HG03095 (cell line): ENCODE data around the gene ARHGAP42.

Experiments used
- ATAC-seq: cut with Tn5 transposase; IDR thresholded peaks from one replicate; pipeline ENCODE4 v1.9.1; 2021; ENCODE audit warnings: moderate library complexity; ENCODE audit not compliant: unreplicated experiment

ARHGAP42 gene

DNA sequence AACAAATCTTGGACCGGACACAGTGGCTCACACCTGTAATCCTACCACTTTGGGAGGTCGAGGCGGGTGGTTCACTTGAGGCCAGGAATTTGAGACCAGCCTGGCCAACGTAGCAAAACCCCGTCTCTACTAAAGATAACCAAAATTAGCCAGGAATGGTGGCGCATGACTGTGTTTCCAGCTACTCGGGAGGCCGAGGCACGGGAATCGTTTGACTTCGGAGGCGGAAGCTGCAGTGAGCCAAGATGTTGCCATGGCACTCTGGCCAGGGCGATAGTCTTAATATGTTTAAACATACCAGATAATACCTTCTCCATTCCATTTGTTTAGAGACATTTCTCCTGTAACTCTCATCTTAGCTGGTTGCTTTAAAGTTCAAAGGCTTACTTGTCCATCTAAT lies 218.6 kb downstream of the ARHGAP42 start:
- ATAC-seq: no peak

DNA sequence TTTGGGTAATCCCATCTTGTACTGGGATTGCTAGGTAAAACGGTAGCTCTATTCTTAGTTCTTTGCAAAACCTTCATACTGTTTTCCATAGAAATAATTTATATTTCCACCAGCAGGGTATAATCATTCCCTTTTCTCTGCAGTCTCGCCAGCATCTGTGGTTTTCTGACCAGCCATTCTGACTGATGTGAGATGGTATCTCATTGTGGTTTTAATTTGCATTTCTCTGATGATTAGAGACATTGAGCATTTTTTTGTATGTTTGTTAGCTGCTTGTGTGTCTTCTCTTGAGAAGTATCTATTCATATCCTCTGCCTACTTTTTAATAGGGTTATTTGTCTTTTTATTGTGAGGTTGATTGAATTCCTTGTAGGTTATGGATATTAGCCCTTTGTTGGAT lies 221.7 kb downstream of the ARHGAP42 start:
- ATAC-seq: no peak

DNA sequence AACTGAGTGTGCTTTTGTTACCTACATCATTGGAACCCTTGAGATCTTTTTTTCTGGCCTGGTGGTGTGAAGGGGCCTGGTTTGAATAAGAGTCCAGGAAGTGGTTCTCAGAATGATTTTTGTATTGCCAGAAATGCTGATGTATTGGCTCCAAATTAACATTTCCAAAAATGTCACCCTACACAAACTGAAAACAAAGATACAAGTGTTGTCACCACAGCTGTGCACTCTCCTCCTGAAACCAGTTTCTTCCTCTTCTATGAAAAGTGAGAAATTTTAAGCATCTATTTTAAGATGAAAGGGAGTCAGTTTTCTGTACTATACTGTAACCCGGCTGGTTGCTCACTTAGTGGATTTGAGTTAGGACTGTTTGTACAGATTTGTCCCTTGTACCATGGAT lies 223.7 kb downstream of the ARHGAP42 start:
- peak; percentile 85 for ATAC-seq

DNA sequence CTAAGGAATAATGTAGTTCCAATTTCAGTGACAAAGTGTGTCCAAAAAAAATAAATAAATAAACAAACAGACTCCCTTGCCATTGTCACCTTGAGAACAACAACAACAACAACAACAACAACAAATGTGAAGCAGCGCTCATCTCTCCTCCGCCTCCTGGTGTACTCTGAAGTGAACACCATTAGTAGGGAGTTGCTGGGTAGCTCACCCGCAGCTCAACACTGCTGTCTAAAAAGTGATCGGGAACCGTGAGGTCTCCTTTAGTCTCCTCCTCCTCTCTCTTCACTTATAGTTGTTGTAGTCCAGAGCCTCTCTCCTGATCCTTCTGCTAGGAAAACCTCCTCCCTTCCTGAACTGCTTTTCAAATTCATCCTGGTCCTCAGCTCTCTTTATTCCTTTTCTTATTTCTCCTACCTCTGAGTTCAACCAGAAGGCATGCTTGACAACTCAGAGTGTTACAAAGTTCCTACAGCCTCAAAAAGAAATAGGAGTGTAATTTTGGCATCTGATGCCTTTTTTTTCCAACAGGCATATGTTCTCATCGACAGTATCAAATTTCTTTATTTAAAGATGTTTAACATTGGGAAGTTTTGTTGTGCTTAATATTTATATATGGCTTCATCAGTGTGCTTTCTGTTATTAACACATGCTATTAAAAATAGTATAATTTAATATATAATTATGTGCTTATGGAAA lies 227.5 kb downstream of the ARHGAP42 start:
- ATAC-seq: no peak

DNA sequence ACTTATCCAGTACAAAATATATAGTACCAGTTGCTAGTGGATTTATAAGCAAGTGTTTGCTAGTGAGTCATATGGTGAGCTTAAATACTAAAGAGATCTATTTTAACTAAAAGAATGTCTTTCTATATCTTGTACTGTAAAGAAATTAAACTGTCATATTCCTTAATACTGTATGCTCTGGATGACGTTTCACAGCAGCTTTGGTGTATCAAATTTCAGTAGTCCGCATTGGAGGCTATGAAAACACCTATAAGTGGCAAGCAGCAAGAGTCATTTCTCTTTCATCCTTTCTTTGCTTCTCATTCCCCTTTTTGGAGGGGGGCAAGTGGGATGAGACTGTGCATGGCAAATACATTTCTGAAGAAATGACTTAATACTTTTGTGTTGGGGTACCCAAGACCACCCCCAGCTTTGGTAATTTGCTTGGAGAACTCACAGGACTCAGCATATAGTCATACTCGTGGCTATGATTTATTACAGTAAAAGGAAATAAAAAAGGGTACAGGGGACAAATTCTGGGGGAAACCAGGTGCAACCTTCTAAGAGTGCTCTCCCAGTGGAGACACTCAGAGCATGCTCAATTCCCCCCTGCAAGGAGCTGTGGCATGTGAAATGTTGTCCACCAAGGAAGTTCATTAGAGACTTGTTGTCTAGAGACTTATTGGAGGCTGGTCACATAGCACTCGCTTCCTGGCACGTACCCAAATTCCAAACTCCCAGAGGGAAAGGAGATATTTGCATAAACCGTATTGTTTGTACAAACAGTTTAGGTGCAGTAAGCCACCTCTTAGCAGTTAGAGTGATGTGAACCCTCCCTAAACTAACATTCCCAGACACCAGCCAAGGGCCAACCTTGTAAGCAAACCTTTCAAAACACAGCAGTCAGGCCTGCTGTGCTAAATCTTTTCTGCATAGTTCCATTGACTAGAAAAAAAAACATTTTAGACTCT lies 231.7 kb downstream of the ARHGAP42 start:
- no peak for ATAC-seq

DNA sequence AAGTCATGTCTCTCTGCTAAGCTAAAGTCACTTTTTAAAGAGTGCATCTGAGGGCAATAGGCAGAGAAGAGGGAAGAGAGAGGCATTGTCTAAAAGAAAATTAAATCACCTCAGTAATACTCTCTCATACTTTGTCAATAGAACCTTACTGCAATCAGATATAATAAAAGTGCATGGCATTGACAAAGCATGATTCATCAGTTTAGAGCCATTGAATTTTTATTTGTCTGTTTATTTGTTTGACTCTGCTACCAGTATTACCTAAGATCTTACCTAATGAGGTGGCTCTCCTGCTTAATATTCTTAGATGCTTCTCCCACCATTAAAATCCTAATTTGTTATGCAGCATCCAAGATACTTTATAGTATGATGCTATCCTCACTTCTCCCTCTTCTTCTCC lies 233.5 kb downstream of the ARHGAP42 start:
- no peak for ATAC-seq

DNA sequence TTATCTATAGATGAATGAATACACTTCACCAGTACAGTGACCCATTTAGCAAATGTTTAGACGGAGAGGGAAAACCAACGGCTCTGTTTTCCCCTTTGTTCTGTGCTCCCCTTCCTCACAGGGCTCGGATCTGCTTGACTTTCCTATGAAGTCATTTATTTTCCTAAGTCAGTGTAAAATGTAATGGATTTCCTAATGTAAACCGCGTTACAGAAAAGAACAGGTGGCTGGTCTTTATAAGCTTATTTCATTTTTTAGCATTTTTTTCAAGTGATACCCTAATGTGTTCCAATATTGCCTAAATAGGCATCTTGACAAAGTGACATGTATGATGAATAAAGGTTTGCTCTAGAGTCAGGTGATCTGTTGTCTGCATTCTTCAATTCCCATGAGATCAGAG lies 235.0 kb downstream of the ARHGAP42 start:
- no peak for ATAC-seq

DNA sequence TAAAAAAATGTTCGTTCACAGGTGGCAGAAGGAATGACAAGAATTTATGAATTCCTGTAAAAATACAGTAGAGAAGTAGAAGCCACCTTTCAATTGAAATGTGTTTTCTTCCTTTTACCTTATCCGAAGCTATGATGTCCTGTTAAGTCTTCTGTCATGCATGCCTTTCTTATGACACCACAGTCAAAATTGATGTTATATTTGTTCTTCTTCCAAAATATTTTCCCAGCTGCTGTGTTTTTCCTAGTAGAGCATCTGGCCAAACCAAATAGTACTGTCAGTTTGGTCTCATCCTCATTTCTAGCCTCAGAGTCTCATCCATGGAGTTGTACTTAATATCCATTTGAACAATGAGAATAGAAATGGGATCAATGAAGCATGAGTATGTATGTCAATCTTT lies 236.5 kb downstream of the ARHGAP42 start:
- ATAC-seq: no peak

DNA sequence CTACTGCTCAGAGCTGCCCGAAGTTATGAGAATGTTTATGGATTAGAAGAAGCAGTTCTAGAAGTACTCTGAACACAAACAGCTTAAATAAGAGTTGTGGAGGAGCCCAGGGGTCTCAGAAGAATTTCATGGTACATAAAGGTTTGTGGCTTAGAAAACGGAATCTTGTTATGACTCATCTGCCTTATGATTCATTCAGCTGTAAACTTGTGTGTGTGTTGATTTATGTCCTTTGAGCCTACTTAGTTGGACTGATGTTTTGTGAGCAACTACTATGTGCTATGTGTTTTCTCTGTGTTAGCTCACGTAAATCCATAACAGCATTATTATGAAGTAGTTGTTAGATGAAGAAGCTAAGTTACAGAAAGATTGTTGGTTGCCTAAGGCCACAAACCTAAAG lies 238.8 kb downstream of the ARHGAP42 start:
- ATAC-seq: peak; percentile 83

DNA sequence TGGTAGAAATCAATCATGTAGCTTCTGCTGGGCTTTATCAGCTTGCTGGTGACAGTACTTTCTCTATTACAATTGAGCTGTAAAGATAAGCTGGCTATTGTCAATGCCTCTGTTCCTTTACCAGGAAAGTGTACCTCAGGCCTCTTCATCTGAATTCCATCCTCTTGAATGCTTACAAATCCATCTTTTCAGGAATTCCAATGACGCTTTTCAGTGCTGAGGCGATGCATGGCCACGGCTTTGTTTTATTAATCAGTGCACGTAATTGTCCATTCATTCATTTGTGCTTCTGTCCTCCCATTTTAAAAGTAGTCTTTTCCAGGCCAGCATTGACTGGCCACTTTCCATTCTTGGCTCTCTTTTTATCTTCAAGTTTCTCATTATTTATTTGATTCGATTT lies 240.5 kb downstream of the ARHGAP42 start:
- no peak for ATAC-seq

DNA sequence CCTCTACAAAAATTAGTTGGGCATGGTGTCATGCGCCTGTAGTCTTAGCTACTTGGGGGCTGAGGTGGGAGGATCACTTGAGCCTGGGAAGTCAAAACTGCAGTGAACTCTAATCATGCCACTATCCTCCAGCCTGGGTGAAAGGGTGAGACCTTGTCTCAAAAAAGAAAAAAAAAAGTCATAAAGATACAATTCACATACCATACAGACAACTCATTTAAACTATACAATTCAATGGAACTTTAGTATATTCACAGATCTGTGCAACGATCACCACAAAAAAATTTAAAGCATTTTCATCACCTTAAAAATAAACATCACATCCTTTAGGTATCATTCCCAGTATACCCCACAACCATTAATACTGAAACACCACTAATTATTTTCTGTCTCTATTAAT lies 241.3 kb downstream of the ARHGAP42 start:
- no peak for ATAC-seq

DNA sequence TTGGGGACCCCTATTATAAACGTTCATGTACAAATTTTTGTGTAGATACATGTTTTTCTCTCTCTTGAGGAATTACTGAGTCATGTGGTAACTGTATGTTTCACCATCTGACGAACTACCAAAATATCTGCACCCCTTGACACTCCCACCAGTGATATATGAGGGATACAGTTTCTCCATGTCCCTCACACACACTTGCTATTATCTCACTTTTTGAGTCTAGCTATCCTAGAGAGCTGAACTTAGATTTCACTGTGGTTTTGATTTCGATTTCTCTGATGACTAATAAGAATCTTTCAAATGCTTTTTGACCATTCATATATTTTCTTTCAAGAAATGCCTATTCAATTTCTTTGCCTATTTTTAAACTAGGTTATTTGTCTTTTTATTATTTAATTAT lies 242.3 kb downstream of the ARHGAP42 start:
- ATAC-seq: peak; percentile 69

DNA sequence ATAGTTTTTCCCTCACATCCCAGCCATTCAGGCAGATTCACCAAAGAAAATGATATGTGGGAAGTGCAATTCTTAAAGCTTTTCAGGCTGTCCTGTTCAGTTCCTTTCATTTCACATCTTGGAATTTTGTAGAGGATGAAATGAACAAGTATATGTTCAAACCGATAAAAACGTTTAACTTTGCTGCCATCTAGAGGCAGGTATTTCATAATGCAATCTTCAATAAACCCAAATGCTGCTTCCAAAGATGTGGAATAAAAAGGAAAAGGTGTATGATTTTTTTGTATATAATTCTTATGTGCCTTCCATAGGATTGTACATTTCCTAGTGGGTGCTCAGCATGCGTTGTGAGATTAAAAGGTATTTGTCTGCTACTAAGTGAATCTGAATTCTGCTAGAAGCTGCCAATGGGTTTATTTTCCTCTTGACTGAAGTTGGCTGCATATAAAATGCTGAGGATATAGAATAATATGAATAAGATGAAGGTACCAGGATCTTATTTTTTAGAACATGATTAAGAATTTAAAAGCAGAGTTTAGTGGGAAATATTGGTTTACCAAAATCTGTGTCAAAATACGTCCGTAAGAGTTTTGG lies 243.2 kb downstream of the ARHGAP42 start:
- no peak for ATAC-seq

DNA sequence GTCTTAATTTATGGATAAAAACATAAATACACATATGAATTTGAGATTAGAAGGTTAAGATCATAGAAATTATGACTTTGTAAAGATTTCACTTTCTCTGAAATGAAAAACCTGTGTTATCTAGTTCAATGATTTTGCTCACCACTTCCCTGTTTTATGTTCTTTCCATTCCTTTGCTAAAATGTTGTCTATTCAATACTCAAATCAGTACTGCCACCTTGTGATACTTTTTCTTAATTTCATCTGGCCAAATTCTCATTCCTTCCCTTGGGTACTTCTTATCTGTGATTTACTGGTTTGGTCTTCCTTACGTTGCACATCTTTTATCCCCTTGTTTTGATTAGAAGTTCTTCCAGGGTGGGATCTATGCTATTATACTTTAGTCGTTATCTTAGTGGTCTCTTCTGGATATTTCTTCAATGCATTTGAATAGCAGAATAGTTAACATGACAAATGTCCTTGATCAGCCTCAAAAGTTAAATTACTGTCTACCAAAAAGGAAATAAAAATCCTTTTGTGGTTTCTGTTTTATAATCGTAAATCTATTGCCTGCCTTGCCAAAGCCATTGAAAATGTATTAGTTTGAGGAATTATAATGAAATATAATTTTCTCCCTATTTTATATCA lies 245.5 kb downstream of the ARHGAP42 start:
- ATAC-seq: no peak

DNA sequence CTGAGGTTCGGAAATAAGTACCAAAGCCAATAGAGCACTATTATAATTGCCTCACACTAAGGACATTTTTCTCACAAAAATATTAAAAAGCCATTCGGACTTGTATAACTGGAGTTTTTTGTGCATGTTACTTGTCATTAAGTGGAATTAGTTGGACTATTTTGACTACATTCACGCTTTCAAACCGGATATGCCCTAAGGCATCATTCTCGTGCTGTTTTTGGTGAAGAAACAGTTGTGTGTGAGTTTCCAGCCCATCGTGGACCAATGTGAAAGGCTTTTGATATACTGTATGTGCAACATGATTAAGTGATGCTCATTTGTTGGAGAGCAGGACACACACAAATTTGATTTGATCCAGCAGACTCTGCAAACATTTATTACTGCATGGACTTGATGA lies 249.7 kb downstream of the ARHGAP42 start:
- ATAC-seq: no peak

DNA sequence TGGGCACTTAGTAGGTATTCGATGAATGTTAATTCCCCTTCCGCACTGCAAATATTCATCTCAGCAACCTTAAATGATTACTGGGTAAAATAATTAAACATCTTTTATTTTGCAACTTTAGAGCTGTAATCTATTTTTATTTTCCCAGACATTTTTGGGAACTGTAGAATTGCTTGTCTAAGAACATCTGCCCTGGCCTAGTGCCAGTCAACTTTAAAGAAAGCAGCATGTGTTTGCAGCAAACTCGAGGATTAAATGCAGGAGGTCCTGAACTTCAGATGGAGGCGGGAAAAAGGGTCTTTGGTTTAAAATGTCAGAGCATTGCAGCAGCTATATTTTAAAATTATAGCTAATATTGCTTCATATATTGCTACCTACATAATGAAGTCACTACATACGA lies 252.5 kb downstream of the ARHGAP42 start:
- no peak for ATAC-seq

DNA sequence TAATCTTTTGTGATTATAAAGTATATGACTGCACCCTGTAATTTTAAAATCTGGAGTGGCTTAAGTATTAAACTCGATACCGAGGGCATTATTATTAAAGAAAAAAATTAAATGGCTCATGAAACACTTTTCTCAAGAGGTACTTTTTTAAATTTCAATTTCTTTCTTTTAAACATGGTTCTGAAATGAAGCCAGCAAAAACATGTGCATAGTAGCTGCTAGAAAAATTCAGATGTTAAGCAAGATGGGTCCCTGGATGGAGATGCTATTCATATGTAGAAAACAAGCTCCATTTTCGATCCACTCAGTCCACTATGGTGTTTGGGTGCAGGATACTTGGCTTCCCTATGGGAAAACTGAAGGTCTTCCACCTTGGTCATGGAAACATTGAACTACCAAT lies 253.0 kb downstream of the ARHGAP42 start:
- ATAC-seq: no peak

DNA sequence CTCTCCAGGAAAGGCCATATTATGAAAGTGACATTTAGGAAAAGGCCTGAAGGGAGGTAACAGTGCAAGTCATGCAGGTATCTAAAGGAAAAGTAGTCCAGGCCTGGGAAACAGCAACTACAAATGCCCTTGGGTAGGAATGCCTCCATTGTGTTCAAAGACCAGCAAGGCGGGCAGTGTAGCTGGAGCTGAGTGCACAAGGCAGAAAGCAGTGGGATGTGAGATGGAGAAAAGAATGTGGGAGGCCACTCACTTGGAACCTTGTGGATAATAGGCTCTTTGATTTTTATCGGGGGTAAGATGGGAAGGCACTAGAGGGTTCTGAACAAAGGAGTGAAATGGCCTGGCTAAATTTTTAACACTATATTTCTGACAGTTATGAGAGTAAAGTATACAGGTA lies 253.9 kb downstream of the ARHGAP42 start:
- no peak for ATAC-seq

DNA sequence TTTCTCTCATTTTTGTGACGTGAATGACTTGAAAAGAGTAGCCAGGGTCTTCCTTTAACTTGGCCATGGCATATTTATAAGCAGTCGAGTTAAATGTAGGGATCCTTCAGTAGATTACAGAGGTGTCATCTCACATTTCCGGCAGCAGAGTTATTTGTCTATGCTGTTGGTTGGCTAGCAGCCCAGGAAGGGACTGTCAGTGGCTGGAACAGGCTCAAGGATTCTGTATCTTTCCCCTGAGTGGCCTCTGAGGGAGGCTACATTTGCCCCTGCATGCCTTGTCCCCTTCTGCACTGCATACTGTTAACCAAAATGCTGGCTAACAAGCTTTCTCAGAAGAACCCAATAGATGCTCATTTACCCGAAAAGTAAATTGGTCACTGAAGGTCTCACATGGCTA lies 254.9 kb downstream of the ARHGAP42 start:
- no peak for ATAC-seq

DNA sequence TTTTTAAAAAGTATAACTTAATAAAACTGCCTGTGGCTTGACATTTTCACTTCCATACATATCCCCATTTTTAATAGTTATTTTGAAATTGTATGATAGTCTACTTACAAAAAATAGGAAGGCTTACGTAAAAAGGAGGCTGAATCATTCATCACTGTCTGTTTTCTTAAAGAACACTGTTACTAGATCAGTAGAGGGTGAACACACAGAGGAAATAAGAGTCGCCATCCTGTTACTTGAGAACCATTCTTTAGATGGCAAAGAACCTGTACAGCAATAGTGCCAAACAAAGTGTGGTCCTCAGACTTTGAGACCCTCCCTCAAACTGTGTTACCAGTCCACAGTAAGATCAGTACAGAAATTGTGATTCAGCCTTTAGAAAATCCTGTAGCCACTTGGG lies 261.8 kb downstream of the ARHGAP42 start:
- no peak for ATAC-seq

DNA sequence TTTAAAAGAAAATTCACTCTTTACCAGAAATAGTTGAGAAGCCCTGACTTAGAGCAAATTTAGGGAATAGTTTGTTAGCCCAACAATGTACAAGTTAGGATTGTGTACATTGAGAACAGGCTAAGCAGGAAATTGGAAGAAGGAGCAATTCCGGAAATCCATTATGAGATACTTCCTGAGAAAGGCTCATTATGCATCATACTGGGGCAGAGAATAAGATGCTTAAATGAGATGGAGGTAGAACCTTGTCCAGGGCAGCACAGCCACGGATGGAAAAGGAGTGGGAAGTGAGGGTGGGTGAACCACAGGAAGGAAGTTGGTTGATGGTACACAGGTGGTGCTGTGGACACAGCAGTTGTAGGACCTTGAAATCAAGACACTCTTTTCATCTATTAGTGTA lies 262.4 kb downstream of the ARHGAP42 start:
- no peak for ATAC-seq
